MV-4-11 (cell line): ENCODE results near the gene PACS2.

Experiments used
- DNase-seq: peaks from one replicate; lab custom pipeline; 2025; lab: John Stamatoyannopoulos, UW

Gene PACS2

GRCh38 chr14:105411017-105411941 lies 96.7 kb downstream of the PACS2 start:
- no peak for DNase-seq

DNA sequence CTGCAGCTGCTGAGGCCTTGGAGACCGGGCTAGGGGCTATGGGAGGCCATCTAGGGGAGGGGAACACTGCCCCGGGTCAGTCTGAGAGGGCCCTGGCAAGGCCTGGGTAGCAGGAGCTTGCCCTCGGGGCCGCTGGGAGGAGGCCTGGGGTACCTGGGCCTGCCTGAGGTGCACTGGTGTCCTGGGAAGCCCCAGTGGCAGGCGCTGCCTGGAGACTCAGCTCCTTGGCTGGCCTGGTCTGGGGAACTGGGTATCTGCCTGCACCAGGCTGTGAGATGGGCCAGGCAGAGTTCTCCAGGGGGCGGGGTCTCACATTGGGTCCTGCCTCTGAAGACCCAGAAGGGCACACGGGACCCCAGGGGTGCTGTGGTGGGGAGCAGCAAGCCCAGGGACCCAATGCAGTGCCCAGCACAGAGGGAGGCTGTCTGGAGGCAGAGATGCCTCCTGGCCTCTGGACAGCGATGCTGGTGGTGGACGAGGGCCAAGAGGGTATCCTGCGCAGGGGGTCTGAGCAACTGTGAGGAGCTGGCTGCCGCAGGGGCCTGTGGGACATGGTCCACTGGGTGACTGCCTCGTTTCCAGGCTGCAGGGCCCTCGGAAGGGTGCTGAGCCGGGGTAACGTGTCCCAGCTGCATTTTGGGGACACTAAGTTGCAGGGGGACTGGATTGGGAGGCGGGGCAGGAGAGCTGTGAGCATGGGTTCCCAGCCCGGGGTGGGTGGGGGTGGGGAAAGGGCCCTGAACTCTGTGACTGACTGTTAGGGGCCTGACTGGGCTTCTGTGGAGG lies 97.6 kb downstream of the PACS2 start:
- DNase-seq, result no peak

DNA sequence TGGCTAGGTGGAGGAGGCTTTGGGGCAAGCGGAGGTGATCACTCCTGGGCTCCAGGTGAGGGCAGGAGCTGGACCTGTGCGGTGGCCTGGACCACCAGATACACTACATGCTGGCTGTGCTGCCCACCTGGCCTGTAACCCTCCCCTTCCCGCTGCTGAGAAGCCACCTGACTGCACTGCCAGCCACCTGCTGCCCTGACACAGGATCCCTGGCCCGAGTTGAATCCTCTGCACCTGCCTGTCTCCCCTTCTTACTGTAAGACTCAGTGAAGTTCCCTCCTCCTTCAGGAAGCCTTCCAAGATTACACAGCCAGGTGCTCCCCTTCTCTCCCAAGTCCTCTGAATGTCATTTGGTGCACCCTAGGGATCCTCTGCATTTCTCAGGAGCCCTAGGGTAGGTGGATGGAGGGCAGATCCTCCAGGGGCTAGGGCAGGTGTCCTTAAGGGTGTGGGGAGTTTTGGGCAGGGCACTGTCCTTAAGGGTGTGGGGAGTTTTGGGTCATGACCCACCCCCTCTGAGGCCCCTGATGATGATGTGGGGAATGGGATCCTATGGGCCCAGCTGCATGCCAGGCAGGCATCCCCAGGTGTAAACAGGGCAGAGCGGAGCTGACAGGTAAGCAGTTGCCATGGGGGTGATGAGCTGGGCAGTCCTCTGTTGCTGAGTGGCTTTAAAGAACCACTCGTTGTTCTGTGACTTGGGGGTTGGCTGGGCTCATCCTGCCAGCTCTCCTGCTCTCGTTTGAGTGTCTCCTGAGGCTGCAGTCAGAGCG lies 98.4 kb downstream of the PACS2 start:
- DNase-seq, result no peak

- no peak for DNase-seq
These were observed 99.0 kb downstream of the PACS2 start for GRCh38 chr14:105413544-105413886.

DNA sequence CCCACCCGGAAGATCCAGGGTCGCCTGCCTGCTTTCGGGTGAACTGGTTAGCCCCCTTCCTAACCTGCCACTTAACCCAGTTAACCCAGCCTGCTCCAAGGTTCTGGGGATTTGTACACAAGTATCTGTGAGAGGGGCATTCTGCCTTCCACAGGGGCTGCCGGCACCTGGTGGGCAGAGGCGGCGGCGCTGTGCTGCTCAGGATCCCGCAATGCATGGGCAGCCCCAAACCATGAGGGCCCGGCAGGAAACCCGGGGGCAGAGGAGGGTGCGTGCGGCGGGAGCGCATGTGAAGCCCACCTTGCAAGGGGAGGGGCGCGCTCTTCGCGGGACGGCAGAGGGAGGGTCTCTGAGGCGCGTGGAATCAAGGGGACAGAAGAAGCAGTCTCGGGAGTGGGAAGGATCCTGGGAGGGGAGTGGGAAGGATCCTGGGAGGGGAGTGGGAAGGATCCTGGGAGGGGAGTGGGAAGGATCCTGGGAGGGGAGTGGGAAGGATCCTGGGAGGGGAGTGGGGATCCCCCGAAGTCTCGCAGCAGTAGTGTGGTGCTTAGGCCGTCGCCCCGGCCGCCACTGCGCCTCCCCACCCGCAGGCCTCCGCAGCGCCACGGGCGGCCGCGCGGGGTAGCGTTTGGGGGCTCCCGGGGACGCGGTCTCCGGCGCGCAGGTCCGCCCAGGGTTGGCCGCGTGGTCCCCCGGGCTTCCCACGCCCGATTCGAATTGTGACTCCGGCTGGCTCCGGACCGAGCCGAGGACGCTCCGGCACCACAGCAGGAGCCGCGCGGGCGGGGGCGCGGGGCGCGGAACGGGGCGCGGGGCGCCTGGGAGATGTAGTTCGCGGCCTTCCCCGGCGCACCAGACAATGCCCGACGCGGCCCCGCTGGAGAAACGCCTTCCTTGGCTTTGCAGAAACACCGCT lies 100.2 kb downstream of the PACS2 start:
- peak; percentile 57 for DNase-seq

GRCh38 chr14:105415481-105416428 lies 101.2 kb downstream of the PACS2 start:
- DNase-seq, result no peak

DNA sequence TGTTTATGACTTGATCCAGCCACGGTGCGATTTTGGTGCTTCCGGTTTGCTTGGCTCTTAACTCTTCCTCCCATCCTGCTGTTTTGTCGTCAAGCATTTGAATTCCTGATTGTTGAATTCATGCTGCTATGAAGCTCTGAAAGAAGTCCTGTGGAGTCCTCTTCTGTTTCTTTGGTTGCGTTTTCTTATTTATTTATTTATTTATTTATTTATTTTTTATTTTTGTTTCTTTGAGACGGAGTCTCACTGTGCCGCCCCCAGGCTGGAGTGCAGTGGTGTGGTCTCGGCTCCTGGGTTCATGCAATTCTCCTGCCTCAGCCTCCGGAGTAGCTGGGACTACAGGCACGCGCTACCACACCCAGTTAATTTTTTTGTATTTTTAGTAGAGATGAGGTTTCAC lies 102.1 kb downstream of the PACS2 start:
- DNase-seq, result no peak

GRCh38 chr14:105417690-105418121 lies 103.2 kb downstream of the PACS2 start:
- DNase-seq, result no peak

DNA sequence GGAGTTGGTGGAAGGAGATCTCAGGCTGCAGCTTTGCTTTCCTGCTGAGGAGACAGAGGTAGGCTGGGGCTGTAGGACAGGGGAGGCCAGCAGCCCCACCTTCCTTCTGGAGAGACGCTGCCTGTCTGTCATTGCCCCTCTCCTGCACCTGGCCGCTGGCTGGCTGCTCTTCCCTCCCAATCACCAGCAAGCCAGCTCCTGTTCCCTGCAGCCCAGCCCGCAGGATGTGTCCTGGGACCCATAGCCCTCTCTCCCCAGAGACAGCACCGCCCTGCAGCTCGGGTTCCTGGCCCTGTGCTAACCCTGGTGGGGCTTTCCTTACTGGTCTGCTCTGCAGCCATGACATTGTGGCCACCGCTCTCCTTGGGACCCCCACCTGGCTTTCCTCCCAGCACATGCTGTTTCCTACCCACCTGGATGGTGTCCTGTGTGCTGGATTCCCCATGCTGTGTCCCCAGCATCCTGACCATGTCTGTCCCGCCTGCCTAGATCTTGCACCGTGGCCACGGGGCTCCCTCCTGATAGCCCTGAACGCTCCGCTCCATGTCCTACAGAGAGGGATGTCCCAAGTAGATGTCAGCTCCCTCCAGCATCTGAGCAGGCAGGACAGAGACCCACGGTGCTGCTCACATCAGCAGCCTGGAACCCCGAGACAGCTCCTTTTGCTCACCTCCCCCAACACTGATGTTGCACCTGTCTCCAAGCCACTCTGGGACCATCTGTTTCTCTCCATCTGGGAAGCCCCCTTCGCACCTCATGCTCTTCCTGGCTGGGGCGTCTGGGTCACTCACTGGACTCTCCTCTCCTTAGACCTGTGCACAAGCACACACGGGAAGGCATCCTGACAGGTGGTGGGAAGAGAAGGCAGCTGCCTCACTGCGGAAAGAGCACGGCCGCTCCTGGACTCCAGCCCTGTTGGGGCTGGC lies 104.0 kb downstream of the PACS2 start:
- no peak for DNase-seq

GRCh38 chr14:105419195-105420091 lies 104.9 kb downstream of the PACS2 start, which contains the start of gene MTA1:
TSS of gene MTA1 (plus strand) at chr14:105419827. CDS start at chr14:105420036, 209 bp downstream.
- no peak for DNase-seq

DNA sequence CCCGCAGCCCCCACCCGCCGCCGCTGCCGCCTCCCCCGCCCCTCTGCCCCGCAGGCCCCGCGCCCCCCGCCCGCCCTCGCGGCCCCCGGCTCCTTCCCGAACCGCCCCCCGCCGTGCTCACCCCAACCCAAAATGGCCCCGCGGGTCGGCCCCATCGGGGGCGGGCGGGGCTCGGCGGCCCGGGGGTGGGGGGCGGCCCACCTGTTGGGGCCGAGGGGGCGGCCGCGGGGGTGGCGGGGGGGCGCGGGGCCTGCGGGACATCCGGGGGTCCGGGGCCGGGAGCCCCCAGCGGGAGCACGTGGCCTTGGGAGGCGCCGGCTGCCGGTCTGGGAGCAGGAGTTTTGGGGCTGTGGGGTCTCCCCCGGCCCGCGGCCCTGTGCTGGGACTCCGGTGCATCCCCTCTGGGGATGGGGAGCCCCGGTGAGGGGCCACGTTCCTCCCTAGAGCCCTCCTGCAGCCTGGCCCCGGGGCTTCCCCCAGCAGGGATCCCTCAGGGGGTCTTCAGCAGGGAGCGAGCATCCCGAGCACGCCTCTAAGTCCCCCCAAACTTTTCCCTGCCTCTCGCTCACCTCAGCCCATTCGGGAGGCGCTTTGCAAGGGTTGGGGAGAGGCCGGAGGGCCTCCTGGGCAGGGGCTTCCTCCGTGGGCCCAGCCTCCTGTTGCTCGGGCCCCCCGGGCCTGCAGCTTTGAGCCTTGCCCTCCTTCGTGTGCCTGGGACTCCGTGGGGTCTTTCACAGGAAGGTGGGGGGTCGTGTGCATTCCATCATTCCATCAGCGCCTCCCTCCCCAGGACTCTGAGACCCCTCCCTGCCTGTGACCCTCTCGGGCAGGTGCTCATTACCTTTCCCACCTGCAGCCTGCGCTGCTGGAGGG lies 105.8 kb downstream of the PACS2 start:
- DNase-seq, result no peak

GRCh38 chr14:105420974-105421674 lies 106.6 kb downstream of the PACS2 start:
- DNase-seq, result no peak

DNA sequence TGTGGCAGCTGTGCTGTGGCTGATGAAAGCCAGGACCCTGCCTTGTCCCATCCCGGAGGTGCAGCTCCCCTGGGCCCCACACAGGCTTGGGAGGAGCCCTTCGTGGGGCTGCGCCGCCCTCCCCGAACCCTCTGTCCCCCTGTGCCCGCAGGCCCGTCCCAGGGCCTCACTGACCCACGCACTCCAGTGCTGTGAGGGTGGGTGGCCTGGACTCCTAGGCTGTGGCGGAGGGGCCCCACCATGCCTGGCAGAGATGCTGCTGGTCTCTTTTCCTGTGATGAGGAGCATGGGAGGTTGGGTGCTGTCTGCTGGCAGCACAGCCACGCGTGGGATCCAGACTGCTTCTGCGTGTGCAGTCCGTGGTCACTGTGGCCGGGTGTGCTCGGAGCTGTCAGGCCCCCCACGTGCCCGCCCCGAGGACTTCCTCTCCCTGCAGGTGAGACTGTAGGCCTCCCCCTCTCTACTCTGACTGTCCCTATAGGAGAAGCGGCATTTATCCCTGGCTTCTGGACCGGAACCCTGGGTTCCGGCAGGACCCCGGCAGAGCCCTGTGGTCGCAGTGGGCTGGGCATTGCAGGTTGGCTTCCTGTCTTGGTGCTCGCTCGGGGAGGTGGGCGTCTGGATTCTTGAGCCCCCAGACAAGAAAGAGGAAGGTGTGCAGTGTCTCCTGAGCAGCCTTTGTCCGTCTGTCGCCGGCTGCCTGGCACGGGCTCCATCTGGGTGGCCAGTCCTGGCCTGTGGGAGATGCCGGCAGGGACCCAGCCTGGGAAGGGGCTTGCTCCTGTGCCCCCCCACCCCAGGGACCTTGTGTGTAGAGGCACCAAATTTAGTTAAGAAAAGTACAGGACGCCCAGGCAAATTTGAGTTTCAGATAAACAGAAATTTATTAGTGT lies 107.4 kb downstream of the PACS2 start:
- DNase-seq, result no peak

DNA sequence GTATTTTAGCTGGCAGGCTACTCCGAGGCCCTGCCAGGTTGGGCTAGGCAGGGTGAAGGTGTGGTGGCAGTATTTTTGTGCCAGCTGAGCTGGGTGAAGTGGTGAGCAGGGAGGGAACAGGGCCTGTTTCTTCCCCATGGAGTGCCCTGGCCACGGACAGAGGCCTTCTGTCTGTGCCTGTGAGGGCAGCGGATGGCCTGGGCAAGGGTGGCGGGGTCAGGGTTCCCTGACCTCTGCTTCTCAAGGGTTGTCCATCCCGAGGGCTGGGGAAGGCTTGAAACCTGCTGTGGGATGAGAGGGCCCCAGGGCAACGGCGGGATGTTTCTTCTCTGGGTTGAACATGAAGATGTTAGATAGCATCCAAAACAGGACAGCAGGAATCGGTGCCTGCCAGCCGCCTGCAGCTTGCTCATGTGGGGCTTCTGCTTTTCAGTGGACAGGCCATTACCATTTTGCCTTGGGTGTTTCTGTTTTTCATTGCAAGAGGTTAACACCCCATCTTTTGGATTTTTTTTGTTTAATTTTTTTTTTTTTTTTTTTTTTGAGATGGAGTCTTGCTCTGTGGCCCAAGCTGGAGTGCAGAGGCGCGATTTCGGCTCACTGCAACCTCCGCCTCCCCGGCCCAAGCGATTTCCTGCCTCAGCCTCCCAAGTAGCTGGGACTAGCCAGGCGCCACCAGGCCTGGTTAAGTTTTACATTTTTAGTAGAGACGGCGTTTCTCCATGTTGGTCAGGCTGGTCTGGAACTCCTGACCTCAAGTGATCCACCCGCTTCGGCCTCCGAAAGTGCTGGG lies 108.3 kb downstream of the PACS2 start:
- no peak for DNase-seq
